Limb (tissue), 2 donors: ENCODE data around the gene SUSD2.
"Not testable (repeated sequence)": the region's sequence is repeated elsewhere in the genome, so short reads cannot be mapped to it uniquely, and the experiment has no call there.

Experiments
- DNase-seq, 2 donors: peaks; one replicate each; pipeline ENCODE4 v3.0.0-alpha.2; 2016; ENCODE audit errors: extremely low spot score in 2 of 2

The SUSD2 gene

DNA sequence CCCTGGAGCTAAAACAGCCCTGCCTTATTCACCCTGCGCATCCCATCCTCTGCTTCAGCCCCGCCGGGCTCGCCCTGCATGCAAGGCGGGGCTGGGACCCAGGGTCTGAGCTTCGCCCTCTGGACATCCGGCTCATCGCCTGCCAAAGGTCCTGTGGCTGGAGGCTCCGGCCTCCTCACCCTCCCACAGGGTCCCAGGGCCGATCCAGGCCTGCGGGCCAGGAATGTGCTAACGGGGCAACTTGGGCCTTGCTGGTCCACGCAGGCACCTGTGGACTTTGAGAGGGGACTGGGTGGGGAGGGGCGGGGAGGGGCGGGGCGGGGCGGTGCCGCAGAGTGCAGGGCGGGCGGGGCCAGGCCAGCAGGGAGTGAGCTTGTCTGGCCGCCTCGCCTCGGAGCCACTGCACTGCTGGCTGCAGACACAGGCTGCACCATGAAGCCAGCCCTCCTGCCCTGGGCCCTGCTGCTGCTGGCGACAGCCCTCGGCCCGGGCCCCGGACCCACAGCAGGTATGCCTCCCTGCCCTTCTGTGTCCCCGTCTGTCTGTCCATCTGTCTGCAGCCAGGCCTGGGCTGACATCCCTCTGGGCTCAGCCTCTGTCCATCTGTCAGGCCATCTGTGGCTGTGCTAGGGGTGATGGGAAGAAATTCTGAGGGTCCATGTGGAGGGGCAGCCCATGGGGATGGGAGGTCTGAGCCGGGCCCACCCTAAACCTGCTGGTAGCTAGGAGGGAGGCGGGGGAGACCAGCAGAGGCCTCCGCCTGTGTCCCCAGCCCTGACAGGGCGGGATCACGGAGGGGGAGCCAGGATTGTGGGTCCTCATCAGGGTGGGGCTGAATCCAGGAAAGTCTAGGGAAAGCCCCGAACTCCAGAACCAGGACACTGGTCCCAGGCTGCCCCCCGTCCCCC is at the start of gene SUSD2:
Gene SUSD2, plus strand, starts transcription at position 400 of the 908 bp plus-strand sequence. Its CDS starts 33 bp downstream, at position 433.
- no peak for DNase-seq

DNA sequence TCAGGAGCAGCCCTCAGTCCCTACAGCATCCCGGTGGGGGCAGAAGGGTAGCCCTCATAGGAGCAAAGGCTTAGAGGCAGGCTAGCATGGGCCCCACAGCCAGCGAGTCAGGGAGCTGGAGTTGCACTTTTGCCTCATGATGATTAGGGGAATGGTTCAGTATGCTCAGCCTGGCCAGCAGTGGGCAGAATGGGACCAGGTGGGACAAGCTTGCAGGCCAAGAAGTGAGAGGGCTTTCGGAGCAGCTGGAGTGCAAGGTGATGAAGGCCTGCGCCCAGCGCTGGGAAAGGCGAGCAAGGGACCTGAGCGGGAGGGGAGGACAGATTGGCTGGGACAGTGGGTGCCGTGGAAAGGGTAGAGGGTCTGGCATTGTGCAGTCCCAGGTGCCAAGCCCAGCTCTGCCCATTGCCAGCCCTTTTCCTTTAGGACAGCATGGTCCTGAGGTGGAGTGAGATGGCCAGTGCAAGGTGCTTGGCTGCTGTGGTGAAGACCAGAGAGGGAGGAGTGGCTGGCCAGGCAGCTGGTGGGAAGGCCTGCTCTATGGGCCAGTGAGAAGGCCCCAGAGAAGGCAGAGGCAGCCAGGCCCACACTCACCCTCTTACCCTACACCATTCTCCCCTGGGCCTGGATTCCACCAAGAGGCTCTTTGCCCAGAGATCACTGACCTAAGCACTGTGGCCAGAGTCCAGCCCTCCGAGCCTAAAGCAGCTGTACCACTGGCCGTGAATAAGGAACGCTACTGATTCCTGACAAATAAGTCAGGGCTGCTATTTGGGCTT is 47.9 kb upstream of the SUSD2 start:
- no peak for DNase-seq

DNA sequence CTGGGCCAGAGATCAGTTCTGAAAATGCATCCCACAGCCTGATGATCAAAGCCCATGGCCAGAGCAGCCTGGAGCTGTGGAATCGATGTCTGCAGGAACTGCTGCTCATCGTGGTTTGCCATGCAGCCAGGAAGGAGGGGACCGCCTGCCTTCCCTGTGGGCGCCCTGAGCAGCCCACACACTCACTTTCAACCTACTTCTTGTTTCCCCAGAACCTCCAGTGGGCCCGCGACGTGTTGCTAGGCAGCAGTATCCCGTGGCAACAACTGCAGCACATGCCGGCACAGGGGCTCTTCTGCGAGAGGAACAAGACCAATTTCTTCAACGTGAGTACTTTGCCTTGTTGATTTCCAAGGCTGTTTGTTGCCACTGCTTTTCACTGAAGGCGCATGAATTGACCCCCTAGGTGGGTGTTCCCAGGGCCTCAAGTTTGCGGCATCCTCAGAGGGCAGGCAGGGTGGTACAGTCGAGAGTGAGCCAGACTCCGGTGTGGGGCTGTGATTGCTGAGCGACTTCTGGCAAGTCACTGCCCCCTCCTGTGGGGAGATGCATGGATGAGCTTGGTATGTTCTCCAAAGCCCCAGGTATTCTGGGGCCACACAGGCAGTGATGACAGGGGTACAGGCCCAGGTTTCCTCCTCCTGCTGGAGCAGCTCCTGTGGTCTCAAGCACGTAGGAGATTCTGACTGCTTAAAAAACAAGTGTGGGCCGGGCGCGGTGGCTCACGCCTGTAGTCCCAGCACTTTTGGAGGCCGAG is 47.0 kb upstream of the SUSD2 start:
- DNase-seq = peak; percentile 50 to 86

DNA sequence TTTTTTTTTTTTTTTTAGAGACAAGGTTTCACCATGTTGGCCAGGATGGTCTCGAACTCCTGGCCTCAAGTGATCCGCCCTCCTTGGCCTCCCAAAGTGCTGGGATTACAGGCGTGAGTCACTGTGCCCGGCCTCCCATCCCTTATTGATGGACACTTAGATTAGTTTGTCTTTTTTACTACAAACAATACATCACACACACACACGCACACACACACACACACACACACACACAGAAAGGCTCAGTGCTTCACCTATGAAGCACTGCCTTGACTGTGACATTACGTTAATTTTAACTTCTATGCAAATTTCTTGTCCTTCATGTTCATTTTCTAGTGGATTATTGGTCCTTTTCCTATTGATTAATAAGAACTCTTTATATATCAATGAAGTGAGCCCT is 44.8 kb upstream of the SUSD2 start:
- not testable (repeated sequence) for DNase-seq

DNA sequence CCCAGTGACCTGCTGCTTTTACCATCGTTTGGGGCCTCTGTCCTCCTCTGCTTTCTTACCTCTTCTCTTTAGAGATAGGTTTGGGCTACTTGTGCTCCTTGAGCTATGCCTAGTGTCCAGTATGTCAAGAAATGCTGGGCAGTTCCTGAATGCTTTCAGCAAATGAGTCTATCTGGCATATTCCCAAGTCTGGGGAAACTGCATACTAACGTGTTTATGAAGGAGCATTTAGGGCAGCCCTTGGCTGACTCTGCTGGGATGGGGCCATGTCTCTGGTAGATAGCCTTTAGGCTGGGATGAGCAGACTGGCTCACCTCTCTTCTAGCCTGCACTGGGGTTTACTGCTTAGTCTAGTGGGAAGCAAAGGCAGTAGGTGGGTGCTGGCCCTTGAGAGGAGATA is 43.7 kb upstream of the SUSD2 start:
- DNase-seq = no peak

- DNase-seq = no peak
Measured at GRCh38 chr22:24138649-24139420, 42.5 kb upstream of the SUSD2 start.

DNA sequence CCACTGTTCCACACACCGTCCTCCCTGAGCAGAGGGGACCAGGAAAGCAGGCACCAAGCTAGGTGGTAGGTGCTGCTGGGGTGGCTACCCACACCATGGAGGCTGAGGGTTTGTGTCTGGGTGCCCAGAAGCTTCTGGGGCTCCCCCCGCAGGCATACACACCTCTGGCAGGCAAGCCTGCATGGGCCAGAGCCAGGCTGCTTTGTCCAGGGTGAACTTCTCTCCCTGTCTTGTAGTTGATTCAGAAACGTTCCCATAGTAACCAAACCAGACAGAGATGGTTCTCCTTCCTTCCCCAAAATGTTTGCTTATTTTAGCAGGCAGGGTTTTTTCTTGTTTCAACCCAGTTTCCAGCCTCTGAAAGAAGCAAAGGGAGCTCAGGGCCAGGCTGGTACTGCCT is 40.9 kb upstream of the SUSD2 start:
- no peak for DNase-seq

DNA sequence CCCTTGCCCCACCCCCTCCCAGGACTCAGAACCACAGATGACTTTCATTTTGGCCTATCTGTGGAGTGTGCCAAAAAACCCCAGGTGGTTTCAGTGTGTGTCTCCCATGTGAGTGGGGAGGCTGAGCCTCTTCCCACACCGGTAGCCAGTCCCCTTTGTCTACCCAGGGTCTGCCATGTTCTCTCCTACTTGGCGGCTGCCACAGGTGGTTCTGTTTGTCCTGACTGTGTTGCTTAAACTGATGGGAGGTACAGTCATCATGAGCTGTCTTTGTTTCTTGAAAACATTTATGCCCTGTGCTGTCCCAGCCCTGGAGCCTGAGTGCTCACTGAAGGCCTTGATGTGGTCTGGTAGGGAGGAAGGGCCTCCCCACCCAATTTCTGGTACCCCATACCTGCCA is 39.7 kb upstream of the SUSD2 start:
- no peak for DNase-seq

DNA sequence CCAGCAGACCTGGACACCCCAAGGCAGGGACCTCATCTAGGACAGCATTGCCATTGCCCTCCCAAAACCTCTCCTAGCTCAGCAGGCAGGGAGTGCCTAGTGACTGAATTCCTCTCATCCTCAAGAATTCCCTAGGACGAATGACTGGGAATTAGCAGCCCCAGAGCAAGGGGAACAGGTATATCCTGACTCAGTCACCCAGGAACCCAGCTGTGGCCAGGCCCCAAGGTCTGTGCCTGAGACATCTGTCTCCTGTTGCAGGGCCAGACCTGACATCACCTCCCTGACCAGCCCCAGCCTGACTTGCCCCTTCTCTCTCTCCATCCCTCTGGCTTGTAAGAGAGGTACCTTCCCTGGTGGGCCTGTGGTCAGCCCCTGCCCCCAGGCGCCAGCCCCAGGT is 39.0 kb upstream of the SUSD2 start:
- no peak for DNase-seq

DNA sequence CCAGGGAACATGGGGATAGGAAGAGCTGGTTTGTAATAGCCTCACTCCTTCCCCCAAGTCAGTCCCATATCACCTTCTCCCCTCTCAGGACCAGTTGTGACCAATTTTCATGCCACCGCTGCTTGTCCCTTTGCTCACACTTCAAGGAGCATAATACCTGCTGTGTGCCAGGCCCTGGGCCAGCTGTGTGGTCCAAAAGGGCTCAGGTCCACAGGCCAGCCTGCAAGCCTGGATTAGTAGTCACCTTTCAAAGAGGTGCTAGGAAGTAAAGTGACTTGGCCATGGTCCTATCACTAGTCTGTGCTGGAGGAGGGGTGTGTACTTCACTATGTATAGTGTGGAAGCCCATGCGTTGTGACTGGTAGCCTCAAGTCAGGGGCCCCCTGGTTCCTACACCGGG is 38.5 kb upstream of the SUSD2 start:
- DNase-seq = no peak

GRCh38 chr22:24144056-24144777 is 37.1 kb upstream of the SUSD2 start:
- DNase-seq = no peak

DNA sequence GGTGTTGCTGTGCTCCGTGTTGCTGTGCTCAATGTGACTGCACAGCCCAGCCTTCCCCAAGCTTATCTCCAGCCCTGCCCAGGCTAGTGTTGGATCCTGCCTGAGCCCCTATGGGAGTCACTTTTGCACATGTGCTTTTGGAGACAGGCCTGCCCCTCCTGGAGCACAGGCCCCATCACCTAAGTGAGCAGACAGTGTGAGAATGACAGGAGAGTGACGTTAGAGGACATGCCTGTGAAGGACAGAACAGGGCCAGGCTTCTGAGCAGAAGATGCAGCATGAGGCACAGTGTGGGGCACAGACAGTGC is 36.6 kb upstream of the SUSD2 start:
- DNase-seq = no peak

- no peak for DNase-seq
Measured at GRCh38 chr22:24145446-24146193, 35.7 kb upstream of the SUSD2 start.

DNA sequence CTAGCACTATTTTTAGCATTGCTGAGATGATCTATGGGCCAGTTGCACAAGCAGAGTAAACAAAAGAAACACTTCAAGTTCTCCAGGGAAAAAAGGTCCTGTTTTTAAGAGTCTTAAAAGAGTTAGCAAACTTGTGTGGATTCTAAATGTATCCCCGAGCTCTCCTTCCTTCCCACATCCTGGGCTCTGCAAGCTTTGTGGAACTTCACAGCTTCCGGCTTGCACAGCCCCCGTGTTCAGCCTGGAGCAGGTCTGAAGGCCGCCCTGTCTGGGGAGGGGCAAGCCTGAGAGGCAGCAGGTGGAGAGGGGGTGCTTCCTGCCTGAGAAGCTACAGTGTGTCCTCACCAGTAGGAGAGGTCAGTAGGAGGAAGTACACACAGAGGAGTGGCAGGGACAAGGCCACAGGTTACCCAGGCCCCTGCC is 35.1 kb upstream of the SUSD2 start:
- peak; percentile 42 to 55 for DNase-seq

GRCh38 chr22:24146791-24147353 is 34.4 kb upstream of the SUSD2 start:
- peak; percentile 78 to 84 for DNase-seq

- no peak for DNase-seq
Measured at GRCh38 chr22:24147666-24148065, 33.6 kb upstream of the SUSD2 start.

DNA sequence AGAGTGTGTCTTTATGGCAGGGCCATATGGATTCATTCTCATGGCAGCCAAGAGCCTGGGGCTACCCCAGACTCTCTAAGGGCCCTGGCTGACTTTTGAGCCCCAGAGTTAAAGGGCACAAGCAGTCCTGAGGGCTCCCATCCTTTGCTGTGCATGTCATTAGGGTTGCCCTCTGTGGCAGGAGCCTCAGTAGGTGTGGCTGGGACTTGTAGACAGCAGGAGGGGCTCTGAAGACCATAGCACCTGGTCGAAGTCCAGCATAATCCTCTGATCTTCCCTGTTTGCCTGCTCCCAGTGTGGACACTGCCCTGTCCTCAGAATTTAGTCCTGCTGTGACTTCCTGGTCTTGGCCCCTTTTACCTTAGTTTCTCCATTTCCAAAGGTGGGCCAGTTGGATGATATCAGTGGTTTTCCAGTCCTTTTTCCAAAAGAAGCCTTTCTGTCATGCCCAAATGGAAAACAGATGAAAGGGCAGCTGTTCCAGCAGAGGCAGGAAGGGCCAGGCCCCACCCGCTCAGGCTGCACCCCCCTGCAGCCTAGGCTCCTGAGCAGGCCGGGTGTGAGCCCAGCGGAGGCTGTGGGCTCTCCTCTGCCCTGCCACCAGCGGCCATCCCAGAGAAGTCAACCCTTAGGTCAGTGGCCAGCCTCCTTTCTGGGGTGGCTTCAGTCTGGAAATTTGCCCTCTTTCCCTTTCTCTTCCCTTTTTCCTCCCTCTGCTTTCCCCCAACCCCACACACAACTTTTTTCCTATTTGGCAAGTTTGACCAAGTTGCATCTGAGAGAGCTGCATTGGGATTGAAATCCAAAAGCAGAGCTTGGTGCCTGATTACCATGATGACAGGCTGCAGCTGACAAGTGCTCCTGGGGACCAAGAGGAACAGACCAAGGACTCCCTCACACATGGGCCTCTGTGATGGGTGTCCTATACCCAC is 32.8 kb upstream of the SUSD2 start:
- DNase-seq = peak in 1 of 2 donors; percentile 4

DNA sequence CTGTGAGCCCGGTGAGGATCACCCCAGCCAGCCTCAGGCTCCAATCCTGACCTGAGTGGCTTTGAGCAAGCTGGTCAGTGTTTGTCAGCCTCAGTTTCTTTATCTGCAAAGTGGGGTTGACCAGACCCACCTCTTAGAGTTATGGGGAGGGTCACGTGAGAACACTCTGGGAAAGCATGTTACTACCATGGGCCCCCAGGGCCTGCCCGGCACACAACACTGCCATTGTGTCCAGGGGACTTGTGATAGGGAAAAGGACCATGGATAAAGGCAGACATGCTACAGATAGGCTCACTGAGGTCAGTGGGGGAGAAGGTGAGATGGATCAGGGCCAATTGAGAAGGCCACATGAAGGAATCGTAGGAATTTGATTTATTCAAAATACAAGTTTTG is 32.1 kb upstream of the SUSD2 start:
- no peak for DNase-seq
